OCI-LY1 (cell line): Measurements from ENCODE around the gene COL20A1.

Experiments
- CTCF ChIP-seq: fragments of 200-600 bp; sonication (generic), shearing (Covaris generic); IDR thresholded peaks from 2 replicates; pipeline ENCODE4 v1.5.1; 2017; ENCODE audit warnings: mild to moderate bottlenecking, antibody characterized with exemption, low read length, moderate library complexity, mixed read lengths
- EZH2 ChIP-seq: fragments of 200-600 bp; sonication (generic), shearing (Covaris generic); IDR thresholded peaks from 2 replicates; pipeline ENCODE4 v1.8.0; 2017; ENCODE audit warnings: borderline replicate concordance, mixed run types, mild to moderate bottlenecking, antibody characterized with exemption, low read length, moderate library complexity, mixed read lengths

- TF ChIP-seq CTCF (no peak), EZH2 (no peak)
These were observed 3.5 kb upstream of the COL20A1 start for GRCh38 chr20:63289311-63290135.
